Body of pancreas (tissue), 4 donors: ENCODE results near the gene TRPM2. TPM values are rescaled to one million over a fixed set of nuclear protein-coding genes. Genes with fewer than 3 reads are reported as not detected.

Experiments used
- ATAC-seq: fragments of 150-250 bp; one replicate; pipeline ENCODE4 v1.9.1; 2016
- DNase-seq, 4 donors: peaks; one replicate each; pipeline ENCODE4 v3.0.0-alpha.2; 2019
- H3K27ac ChIP-seq, 4 donors: fragments of 200-600 bp; sonication (generic); 1 replicate in 3 of 4; 2 replicates in 1 of 4; pipeline versions ENCODE4 v1.5.1 to v1.6.1; 2016 to 2019; ENCODE audit warnings: mild to moderate bottlenecking in 1 of 4, mixed read lengths in 1 of 4, moderate library complexity in 1 of 4
- H3K27me3 ChIP-seq, 2 donors: fragments of 200-600 bp; sonication (generic); one replicate each; pipeline ENCODE4 v1.6.0; 2016; ENCODE audit warnings: mild to moderate bottlenecking in 1 of 2
- H3K36me3 ChIP-seq, 2 donors: fragments of 200-600 bp; sonication (generic); replicated peaks in 1 of 2; 2 replicates each; pipeline ENCODE4 v1.5.1; 2016; ENCODE audit warnings: low read depth in 2 of 2; ENCODE audit not compliant: insufficient read depth in 1 of 2
- H3K4me1 ChIP-seq: fragments of 200-600 bp; sonication (generic); one replicate; pipeline ENCODE4 v1.6.0; 2016
- H3K4me3 ChIP-seq, 2 donors: fragments of 200-600 bp; sonication (generic); 1 replicate in 1 of 2; 2 replicates in 1 of 2; pipeline ENCODE4 v1.5.1; 2016 to 2019
- H3K9me3 ChIP-seq, 3 donors: fragments of 200-600 bp; sonication (generic); 1 replicate in 2 of 3; 2 replicates in 1 of 3; pipeline ENCODE4 v1.5.1; 2016
- POLR2A ChIP-seq, 3 donors: fragments of 450-650 bp; IDR thresholded peaks; one replicate each; pipeline ENCODE4 v1.6.1; 2016; ENCODE audit warnings: antibody characterized with exemption in 3 of 3, mild to moderate bottlenecking in 2 of 3
- WGBS, 2 donors: methylation state at CpG; one replicate each; pipeline ENCODE4 v1.1.5; 2017; 5-methylcytosine and 5-hydroxymethylcytosine counted together
- intact Hi-C: fragments of 100-400 bp; cut with DNase I; formaldehyde crosslinking; loops from one replicate; pipeline ENCODE4 v1.15.1; 2023
- total RNA-seq, 2 donors: library from RNA; depleted of rRNA; stranded (reverse); fragments of >200 nt; gene quantifications; one replicate each; pipeline ENCODE4 v1.1.0, GENCODE V29; 2016
- TF ChIP-seq, protein P1 (sequence below), 7 experiments: fragments of 450-650 bp in 4 of 7; fragments of 200-600 bp in 3 of 7; sonication (generic) in 3 of 7; IDR thresholded peaks; one replicate each; pipeline ENCODE4 v1.5.1; 2016 to 2019; ENCODE audit warnings: antibody characterized with exemption in 7 of 7

The TRPM2 gene
- total RNA-seq, 2 donors from 2014 or later: 2.1 to 2.3 TPM

DNA sequence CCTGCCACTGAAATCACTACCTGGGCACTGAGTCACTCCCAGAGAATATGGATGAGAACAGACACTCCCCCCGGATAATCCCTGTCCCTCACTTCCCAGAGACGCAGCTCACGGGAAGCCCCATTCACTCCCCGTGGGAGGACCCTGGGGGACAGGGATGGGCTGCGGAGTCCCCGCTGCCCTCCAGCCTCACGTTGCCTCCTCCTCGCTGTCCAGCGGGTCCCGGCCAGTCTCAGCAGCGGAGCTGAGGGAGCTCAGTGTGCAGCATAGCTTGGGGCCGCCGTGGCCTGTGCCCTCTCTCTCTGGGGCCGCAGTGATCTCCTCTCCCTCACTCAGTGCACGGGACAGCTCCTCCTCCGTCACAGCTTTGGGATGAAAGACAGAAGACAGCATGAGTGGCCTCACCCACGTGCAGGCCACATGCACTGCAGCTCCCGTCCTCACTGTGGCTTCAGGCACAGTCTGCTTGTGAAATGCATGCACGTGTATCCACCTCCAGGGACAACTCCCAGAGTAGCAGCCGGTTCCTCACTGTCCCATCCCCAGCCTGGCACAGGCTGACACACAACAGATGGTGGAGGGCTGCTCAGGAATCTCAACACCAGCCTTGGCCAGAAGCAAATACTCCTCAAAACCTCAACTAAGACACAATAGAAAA is 21.6 kb upstream of the TRPM2 start:
- H3K36me3 ChIP-seq: no peaks in the 10 kb centered on the region
- no peak overlapping the region for H3K4me3 ChIP-seq
- H3K27me3 ChIP-seq: no peaks in the 10 kb centered on the region
- ATAC-seq (no peak), DNase-seq (no peak)
- H3K9me3 ChIP-seq: no peaks in the 10 kb centered on the region
- WGBS, 2 donors: 85 to 89% methylated on average over 8 to 20 of the region's 20 CpGs
- no peak for TF ChIP-seq POLR2A (IDR thresholded peaks at IDR 0.05)
- TF ChIP-seq, protein P1, sequence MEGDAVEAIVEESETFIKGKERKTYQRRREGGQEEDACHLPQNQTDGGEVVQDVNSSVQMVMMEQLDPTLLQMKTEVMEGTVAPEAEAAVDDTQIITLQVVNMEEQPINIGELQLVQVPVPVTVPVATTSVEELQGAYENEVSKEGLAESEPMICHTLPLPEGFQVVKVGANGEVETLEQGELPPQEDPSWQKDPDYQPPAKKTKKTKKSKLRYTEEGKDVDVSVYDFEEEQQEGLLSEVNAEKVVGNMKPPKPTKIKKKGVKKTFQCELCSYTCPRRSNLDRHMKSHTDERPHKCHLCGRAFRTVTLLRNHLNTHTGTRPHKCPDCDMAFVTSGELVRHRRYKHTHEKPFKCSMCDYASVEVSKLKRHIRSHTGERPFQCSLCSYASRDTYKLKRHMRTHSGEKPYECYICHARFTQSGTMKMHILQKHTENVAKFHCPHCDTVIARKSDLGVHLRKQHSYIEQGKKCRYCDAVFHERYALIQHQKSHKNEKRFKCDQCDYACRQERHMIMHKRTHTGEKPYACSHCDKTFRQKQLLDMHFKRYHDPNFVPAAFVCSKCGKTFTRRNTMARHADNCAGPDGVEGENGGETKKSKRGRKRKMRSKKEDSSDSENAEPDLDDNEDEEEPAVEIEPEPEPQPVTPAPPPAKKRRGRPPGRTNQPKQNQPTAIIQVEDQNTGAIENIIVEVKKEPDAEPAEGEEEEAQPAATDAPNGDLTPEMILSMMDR (IDR thresholded peaks at IDR 0.05): no peak
- intact Hi-C loops: no loop called here
- H3K4me1 ChIP-seq: no peaks in the 10 kb centered on the region
- no peak overlapping the region for H3K27ac ChIP-seq

DNA sequence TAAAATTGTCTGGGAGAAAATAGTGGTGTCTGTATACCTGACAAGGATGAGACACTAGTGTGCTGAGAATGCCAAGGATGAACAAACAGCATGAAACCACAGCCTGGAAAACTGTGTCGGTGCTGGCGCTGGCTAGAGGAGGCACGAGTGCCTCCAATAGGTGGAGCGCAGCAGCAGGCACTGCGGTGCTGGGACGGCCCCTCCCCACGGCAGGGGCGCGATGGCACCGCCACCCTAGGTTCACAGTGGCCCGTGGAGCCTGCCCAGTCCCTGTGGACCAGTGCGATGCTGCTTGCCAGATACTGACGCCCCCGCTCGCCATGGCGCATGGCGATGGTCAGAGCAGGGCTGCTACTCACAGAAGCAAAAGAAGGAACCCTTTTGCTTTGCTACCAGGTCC is 21.0 kb upstream of the TRPM2 start:
- no peak for DNase-seq
- H3K27ac ChIP-seq: no peak overlapping the region
- H3K27me3 ChIP-seq: no peaks in the 10 kb centered on the region
- no peak overlapping the region for H3K4me3 ChIP-seq
- intact Hi-C loops: no loop called here
- TF ChIP-seq, protein P1 (IDR thresholded peaks at IDR 0.05): no peak
- TF ChIP-seq POLR2A (IDR thresholded peaks at IDR 0.05): no peak
- WGBS, 2 donors: 81 to 89% methylated on average over 7 to 17 of the region's 17 CpGs
- H3K36me3 ChIP-seq: no peaks in the 10 kb centered on the region
- H3K4me1 ChIP-seq: no peaks in the 10 kb centered on the region
- no peaks in the 10 kb centered on the region for H3K9me3 ChIP-seq
- ATAC-seq: no peak

DNA sequence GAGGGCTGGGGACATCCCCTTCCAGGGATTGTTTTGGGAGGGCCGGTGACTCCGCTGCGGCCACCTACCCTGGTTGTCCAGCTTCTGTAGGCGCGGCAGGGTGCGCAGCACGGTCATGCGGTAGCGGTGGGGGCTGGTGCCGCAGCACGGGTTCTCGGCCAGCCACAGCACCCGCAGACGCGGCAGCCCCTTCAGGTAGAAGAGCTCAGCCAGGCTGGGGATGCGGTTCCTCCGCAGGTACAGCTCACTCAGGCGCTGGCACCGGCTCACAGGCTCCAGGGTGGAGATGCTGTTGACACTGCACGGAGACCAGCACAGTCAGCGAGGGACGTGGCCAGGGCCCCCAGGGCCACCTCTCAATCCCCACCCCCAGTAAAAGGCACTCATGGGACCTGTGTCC is 20.5 kb upstream of the TRPM2 start:
- TF ChIP-seq, protein P1 (IDR thresholded peaks at IDR 0.05): no peak
- no peak for TF ChIP-seq POLR2A (IDR thresholded peaks at IDR 0.05)
- H3K9me3 ChIP-seq: no peaks in the 10 kb centered on the region
- WGBS, 2 donors: 96 to 100% methylated on average over 7 to 22 of the region's 22 CpGs
- no peak for DNase-seq
- intact Hi-C loops: no loop called here
- peaks cover 3% of the 10 kb centered on the region for H3K4me1 ChIP-seq
- ATAC-seq: no peak
- no peaks in the 10 kb centered on the region for H3K27me3 ChIP-seq
- H3K4me3 ChIP-seq: no peak overlapping the region
- H3K36me3 ChIP-seq: no peaks in the 10 kb centered on the region
- H3K27ac ChIP-seq: no peak overlapping the region

DNA sequence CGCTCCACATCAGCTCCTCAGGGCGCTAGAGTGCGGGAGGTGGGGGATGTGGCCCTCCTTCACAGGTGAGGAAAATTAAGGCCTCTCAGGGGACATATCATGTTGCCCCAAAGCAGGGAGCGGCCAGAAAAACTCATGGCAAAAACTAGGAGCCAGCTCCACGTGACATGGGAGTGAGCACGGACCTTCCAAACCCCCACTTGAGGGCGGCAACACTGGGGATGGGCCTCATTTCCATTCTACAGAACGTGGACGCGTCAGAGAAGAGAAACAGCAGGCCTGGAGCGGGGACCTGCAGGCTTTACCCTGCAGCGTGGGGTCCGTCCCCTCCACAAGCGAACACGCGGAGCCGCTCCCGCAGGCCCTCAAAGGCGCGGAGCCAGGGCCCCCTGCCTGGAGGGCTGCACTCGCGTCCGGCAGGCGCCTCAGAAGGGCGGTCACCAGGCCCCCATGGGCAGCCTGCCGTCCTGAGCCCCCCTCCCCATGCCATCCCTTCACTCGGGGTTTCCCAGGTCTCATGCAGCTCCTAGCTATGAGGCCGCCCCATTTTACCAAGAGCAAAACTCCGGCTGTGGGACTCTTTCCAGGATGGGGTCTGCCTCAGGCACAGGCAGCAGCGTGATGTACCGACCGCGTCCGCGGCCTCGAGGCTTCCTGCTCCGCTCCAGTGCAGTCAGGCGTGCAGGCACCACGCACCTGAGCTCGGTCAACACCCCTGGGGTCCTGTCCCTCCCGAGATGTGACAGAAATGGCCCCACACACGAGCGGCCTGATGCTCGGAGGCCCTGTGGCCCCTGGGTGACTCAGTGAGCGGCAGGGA is 19.7 kb upstream of the TRPM2 start:
- H3K27me3 ChIP-seq: no peaks in the 10 kb centered on the region
- intact Hi-C loops: no loop called here

More for the DNA sequence above, 19.7 kb upstream of the TRPM2 start:
- no peak for DNase-seq
- ATAC-seq: no peak
- TF ChIP-seq, protein P1 (IDR thresholded peaks at IDR 0.05): no peak
- Histone ChIP-seq H3K4me1 (peaks cover 8% of the 10 kb centered on the region), H3K9me3 (no peaks in the 10 kb centered on the region), H3K4me3 (no peak overlapping the region), H3K36me3 (no peaks in the 10 kb centered on the region), H3K27ac (no peak overlapping the region)
- WGBS, 2 donors: 88 to 90% methylated on average over 39 to 44 of the region's 45 CpGs
